GM19397 (cell line): ENCODE results near the gene IL21R.
"Not testable (repeated sequence)": the region's sequence is repeated elsewhere in the genome, so short reads cannot be mapped to it uniquely, and the experiment has no call there.

Experiments
- ATAC-seq: cut with Tn5 transposase; IDR thresholded peaks from one replicate; pipeline ENCODE4 v1.9.1; 2021; ENCODE audit warnings: mild to moderate bottlenecking, moderate library complexity; ENCODE audit not compliant: unreplicated experiment

IL21R gene

GRCh38 chr16:27426423-27427408, 24.7 kb downstream of the IL21R start:
- ATAC-seq, result peak; percentile 75

GRCh38 chr16:27427538-27427937, 25.6 kb downstream of the IL21R start:
- ATAC-seq, result no peak

GRCh38 chr16:27428026-27428785, 26.2 kb downstream of the IL21R start:
- ATAC-seq, result no peak

- no peak for ATAC-seq
Measured at GRCh38 chr16:27429330-27429871, 27.4 kb downstream of the IL21R start.

- no peak for ATAC-seq
Measured at GRCh38 chr16:27429981-27430441, 28.0 kb downstream of the IL21R start.

- no peak for ATAC-seq
Measured at GRCh38 chr16:27430512-27430911, 28.5 kb downstream of the IL21R start.

GRCh38 chr16:27430923-27431484, 29.0 kb downstream of the IL21R start:
- no peak for ATAC-seq

GRCh38 chr16:27431773-27432532, 30.0 kb downstream of the IL21R start:
- ATAC-seq, result no peak

GRCh38 chr16:27432558-27432957, 30.6 kb downstream of the IL21R start:
- ATAC-seq, result no peak

GRCh38 chr16:27433191-27433590, 31.2 kb downstream of the IL21R start:
- not testable (repeated sequence) for ATAC-seq

- ATAC-seq, result no peak
Measured at GRCh38 chr16:27433636-27434035, 31.7 kb downstream of the IL21R start.

GRCh38 chr16:27434141-27435051, 32.4 kb downstream of the IL21R start:
- ATAC-seq, result no peak

- ATAC-seq, result not testable (repeated sequence)
Measured at GRCh38 chr16:27435146-27435545, 33.2 kb downstream of the IL21R start.

- ATAC-seq, result no peak
Measured at GRCh38 chr16:27436065-27436464, 34.1 kb downstream of the IL21R start.

- no peak for ATAC-seq
Measured at GRCh38 chr16:27436921-27437650, 35.1 kb downstream of the IL21R start.

- ATAC-seq, result no peak
Measured at GRCh38 chr16:27437946-27438345, 36.0 kb downstream of the IL21R start.

- no peak for ATAC-seq
Measured at GRCh38 chr16:27439271-27440018, 37.5 kb downstream of the IL21R start.

GRCh38 chr16:27441276-27441675, 39.3 kb downstream of the IL21R start:
- ATAC-seq, result no peak
